Stimulated activated naive CD4-positive, alpha-beta T cell treated with Interleukin-2 at 50 U/mL for 16 hours (primary cell): Measurements from ENCODE around the gene SPARC.

Experiments used
- DNase-seq: peaks from one replicate; lab custom pipeline; 2025; lab: John Stamatoyannopoulos, UW

The SPARC gene

DNA sequence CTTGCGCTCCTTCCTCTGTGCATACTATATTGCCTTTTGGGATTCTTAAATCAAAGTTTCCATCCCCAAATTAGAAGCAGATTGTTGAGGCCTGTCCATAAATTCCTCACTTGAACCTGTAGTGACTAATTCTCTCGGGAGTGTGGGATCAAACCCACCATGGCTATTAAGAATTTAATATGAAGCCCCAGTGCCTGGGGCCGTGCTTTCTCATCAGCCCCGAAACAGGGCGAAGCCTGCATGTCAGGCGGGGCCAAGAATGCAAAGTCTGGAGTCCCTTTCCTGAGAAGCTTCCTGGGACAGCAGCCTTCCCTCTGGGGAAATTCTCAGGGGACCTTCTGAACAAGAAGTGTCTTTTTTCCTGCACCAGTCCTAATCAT lies 66.3 kb downstream of the SPARC start:
- DNase-seq = no peak

- DNase-seq = no peak
Measured at GRCh38 chr5:151619812-151620460, 66.8 kb downstream of the SPARC start.

- DNase-seq = no peak
Measured at GRCh38 chr5:151618907-151619306, 67.8 kb downstream of the SPARC start.

DNA sequence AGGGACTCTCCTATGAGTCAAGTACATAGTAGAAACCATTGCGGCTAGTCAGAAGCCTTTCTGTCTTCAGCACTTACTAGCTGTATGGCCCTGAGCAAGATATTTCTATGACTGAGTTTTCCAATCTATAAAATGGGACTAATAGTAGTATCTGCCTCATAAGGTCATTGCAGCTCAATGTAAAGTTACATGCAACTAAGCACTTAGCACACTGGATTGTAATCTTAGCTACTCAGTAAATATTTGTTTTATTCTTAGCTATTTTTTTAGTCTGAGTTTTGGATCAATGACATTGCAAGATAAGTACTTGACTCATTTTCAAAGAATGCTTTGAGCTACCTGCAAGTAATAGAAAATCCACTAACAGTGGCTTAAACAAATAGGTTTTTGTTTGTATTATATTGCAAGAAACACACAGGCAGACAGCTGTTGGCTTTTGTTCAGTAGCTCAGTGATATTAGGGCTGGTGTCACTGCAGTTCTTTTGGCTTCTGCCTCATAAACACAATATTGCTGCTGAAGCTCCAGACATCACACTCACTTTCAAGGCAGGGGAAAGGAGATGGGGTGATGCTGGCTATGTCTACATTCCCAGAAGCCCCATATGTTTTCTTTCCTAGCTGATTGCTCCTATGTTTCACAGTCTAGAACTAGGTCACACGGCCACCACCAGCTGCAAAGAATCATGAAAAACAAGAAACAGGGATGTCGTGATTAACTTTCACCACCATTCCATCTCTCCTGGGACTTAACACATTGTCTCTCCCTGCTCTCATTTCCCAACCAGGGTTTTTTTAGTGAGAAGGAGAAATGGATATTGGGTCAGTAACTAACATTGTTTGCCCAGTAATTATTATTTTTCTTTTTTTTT lies 68.6 kb downstream of the SPARC start:
- DNase-seq = no peak

GRCh38 chr5:151617383-151617840 lies 69.3 kb downstream of the SPARC start:
- no peak for DNase-seq

- DNase-seq = peak; percentile 2
Measured at GRCh38 chr5:151615431-151615830, 71.3 kb downstream of the SPARC start.

DNA sequence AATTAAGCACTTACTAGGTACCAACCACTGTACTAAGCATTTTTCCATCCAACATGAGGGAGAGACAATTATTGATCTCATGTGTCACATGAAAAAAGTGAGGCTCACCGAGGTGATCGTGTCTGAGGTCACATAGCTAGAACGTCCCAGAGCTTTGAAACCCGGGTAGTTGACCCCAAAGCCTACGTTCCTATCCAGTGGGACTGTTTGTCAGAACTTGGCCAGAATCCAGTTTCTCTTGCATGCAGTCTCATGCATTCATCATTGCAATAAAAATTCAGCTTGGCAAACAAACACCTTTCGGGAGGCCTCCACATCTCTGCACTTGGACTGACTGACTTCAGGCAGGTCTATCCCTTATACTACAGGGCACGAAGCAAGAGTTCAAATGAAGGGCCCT lies 72.2 kb downstream of the SPARC start:
- DNase-seq = no peak

DNA sequence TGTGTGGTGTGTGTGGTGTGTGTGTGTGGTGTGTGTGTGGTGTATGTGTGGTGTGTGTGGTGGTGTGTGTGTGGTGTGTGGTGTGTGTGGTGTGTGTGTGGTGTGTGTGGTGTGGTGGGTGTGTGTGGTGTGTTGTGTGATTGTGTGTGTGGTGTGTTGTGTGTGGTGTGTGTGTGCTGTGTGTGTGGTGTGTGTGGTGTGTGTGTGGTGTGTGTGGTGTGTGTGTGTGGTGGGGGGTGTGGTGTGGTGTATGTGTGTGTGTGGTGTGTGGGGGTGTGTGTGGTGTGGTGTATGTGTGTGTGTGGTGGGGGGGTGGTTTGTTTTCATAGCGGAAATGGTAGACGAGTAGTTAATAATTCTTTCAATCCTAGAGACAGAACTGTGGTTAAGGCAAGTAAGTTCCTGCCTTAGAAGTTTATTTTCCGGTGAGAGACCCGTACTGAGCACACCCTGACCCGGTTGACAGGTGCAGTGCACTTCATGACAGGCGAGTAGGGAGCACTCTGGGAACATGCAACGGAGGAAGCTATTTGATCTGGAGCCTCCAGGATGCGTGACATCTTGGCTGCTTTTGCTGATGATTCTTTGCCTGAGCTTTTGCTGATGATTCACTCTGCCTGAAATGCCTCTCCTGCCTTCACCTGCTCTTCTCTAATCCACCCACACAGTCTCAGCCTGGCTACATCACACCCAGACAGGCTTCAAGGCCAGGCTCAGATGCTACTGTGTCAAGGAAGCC lies 73.9 kb downstream of the SPARC start:
- DNase-seq = peak; percentile 37

DNA sequence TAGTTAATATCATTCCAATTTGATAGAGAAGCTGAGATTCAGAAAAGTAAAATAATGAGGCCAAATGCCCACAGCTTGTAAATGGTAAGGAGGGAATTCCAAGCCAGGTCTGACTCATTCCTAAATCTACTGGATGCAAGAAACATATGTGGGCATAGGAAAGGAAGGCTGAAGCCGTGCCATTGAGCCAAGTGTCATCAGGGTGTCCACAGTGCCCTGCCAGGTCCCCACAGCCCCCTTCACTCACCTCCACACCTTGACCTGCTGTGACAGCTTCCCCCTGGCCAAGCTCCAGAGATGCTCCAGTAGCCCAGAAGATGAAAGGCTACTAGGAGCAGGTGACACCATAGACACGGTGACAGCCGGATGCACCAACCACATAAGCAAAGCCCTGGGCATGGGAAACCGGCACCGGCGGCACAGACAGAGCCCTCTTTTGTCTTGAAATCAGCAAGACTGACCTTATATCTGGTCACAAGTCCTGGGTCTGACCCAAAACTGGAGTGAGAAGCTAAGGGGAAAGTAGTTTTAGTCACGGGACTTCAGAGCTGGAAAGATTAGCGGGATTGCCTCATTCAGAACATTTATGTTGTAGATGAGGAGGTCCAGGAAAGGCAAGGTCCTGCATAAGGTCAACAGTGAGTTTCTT lies 75.5 kb downstream of the SPARC start:
- no peak for DNase-seq
